ACC112 (cell line): ENCODE results near the gene CLIP4.

Experiments used
- H2AFZ ChIP-seq: fragments of 200-600 bp; sonication (generic); one replicate; pipeline ENCODE4 v1.6.0; 2017; ENCODE audit warnings: antibody characterized with exemption, low read length; ENCODE audit not compliant: unreplicated experiment
- H3K27ac ChIP-seq: fragments of 200-600 bp; sonication (generic); 2 replicates; pipeline ENCODE4 v1.5.1; 2014; ENCODE audit warnings: low read depth, mild to moderate bottlenecking, antibody characterized with exemption, low read length, moderate library complexity
- H3K27me3 ChIP-seq: fragments of 200-600 bp; sonication (generic); 2 replicates; pipeline ENCODE4 v1.6.1; 2014; ENCODE audit warnings: mild to moderate bottlenecking, antibody characterized with exemption, low read length, moderate library complexity, mixed read lengths; ENCODE audit not compliant: insufficient read depth
- H3K36me3 ChIP-seq: fragments of 200-600 bp; sonication (generic); 2 replicates; pipeline ENCODE4 v1.6.1; 2016; ENCODE audit warnings: mild to moderate bottlenecking, antibody characterized with exemption, low read length, moderate library complexity, mixed read lengths; ENCODE audit not compliant: insufficient read depth
- H3K4me1 ChIP-seq: fragments of 200-600 bp; sonication (generic); one replicate; pipeline ENCODE4 v1.6.1; 2016; ENCODE audit warnings: low read length, mixed read lengths; ENCODE audit not compliant: insufficient read depth, unreplicated experiment, control insufficient read depth
- H3K4me3 ChIP-seq: fragments of 200-600 bp; sonication (generic); 2 replicates; pipeline ENCODE4 v1.5.1; 2014; ENCODE audit warnings: mild to moderate bottlenecking, low read depth, low read length
- H3K79me2 ChIP-seq: fragments of 200-600 bp; sonication (generic); one replicate; pipeline ENCODE4 v1.6.0; 2016; ENCODE audit warnings: low read length; ENCODE audit not compliant: control insufficient read depth, unreplicated experiment, insufficient read depth

The CLIP4 gene

GRCh38 chr2:29139152-29139551, 23.9 kb downstream of the CLIP4 start:
- Histone ChIP-seq H2AFZ (peak overlapping the region; percentile 46), H3K27me3 (no peaks in the 10 kb centered on the region), H3K4me1 (peaks cover 8% of the 10 kb centered on the region), H3K4me3 (peak overlapping the region; percentile 64), H3K36me3 (peaks cover 70% of the 10 kb centered on the region), H3K27ac (peak overlapping the region; percentile 84), H3K79me2 (peaks cover 40% of the 10 kb centered on the region)

- Histone ChIP-seq H3K4me3 (peak overlapping the region; percentile 64), H3K36me3 (peaks cover 65% of the 10 kb centered on the region), H3K4me1 (peaks cover 8% of the 10 kb centered on the region), H3K27ac (peak overlapping the region; percentile 84), H3K27me3 (no peaks in the 10 kb centered on the region), H2AFZ (no peak overlapping the region), H3K79me2 (peaks cover 40% of the 10 kb centered on the region)
These were observed 24.5 kb downstream of the CLIP4 start for GRCh38 chr2:29139731-29140130.

GRCh38 chr2:29143657-29144056, 28.4 kb downstream of the CLIP4 start:
- Histone ChIP-seq H2AFZ (no peak overlapping the region), H3K27ac (no peak overlapping the region), H3K4me1 (peaks cover 8% of the 10 kb centered on the region), H3K27me3 (no peaks in the 10 kb centered on the region), H3K79me2 (peaks cover 33% of the 10 kb centered on the region), H3K36me3 (peaks cover 31% of the 10 kb centered on the region), H3K4me3 (no peak overlapping the region)

- no peak overlapping the region for H2AFZ ChIP-seq
- no peaks in the 10 kb centered on the region for H3K27me3 ChIP-seq
- H3K79me2 ChIP-seq = peaks cover 19% of the 10 kb centered on the region
- no peak overlapping the region for H3K4me3 ChIP-seq
- peaks cover 29% of the 10 kb centered on the region for H3K36me3 ChIP-seq
- no peaks in the 10 kb centered on the region for H3K4me1 ChIP-seq
- H3K27ac ChIP-seq = no peak overlapping the region
These were observed 31.0 kb downstream of the CLIP4 start for GRCh38 chr2:29146197-29146596.

GRCh38 chr2:29147963-29148362, 32.7 kb downstream of the CLIP4 start:
- no peak overlapping the region for H3K27ac ChIP-seq
- H3K4me3 ChIP-seq = no peak overlapping the region
- H3K36me3 ChIP-seq = peaks cover 28% of the 10 kb centered on the region
- no peaks in the 10 kb centered on the region for H3K4me1 ChIP-seq
- H3K27me3 ChIP-seq = no peaks in the 10 kb centered on the region
- peaks cover 2% of the 10 kb centered on the region for H3K79me2 ChIP-seq
- H2AFZ ChIP-seq = no peak overlapping the region

GRCh38 chr2:29154610-29155009, 39.4 kb downstream of the CLIP4 start:
- Histone ChIP-seq H3K27ac (no peak overlapping the region), H3K27me3 (no peaks in the 10 kb centered on the region), H3K79me2 (no peaks in the 10 kb centered on the region), H2AFZ (no peak overlapping the region), H3K4me3 (no peak overlapping the region), H3K36me3 (peaks cover 50% of the 10 kb centered on the region), H3K4me1 (no peaks in the 10 kb centered on the region)

- H3K27me3 ChIP-seq = no peaks in the 10 kb centered on the region
- H2AFZ ChIP-seq = no peak overlapping the region
- peaks cover 45% of the 10 kb centered on the region for H3K36me3 ChIP-seq
- H3K4me1 ChIP-seq = no peaks in the 10 kb centered on the region
- H3K4me3 ChIP-seq = no peak overlapping the region
- no peaks in the 10 kb centered on the region for H3K79me2 ChIP-seq
- no peak overlapping the region for H3K27ac ChIP-seq
These were observed 40.4 kb downstream of the CLIP4 start for GRCh38 chr2:29155578-29155977.

GRCh38 chr2:29157131-29157530, 41.9 kb downstream of the CLIP4 start:
- no peak overlapping the region for H2AFZ ChIP-seq
- H3K27ac ChIP-seq = no peak overlapping the region
- H3K4me3 ChIP-seq = no peak overlapping the region
- H3K4me1 ChIP-seq = no peaks in the 10 kb centered on the region
- no peaks in the 10 kb centered on the region for H3K27me3 ChIP-seq
- H3K36me3 ChIP-seq = peaks cover 52% of the 10 kb centered on the region
- no peaks in the 10 kb centered on the region for H3K79me2 ChIP-seq

- no peak overlapping the region for H3K27ac ChIP-seq
- no peaks in the 10 kb centered on the region for H3K27me3 ChIP-seq
- peaks cover 41% of the 10 kb centered on the region for H3K36me3 ChIP-seq
- H3K4me1 ChIP-seq = no peaks in the 10 kb centered on the region
- no peak overlapping the region for H2AFZ ChIP-seq
- no peaks in the 10 kb centered on the region for H3K79me2 ChIP-seq
- H3K4me3 ChIP-seq = no peak overlapping the region
These were observed 43.9 kb downstream of the CLIP4 start for GRCh38 chr2:29159125-29159524.

GRCh38 chr2:29160184-29160583, 45.0 kb downstream of the CLIP4 start:
- Histone ChIP-seq H3K27ac (no peak overlapping the region), H3K27me3 (no peaks in the 10 kb centered on the region), H3K36me3 (peaks cover 32% of the 10 kb centered on the region), H3K4me3 (no peak overlapping the region), H3K4me1 (peaks cover 5% of the 10 kb centered on the region), H2AFZ (no peak overlapping the region), H3K79me2 (no peaks in the 10 kb centered on the region)

GRCh38 chr2:29162204-29162928, 47.2 kb downstream of the CLIP4 start:
- Histone ChIP-seq H3K36me3 (peaks cover 26% of the 10 kb centered on the region), H3K27ac (no peak overlapping the region), H3K27me3 (no peaks in the 10 kb centered on the region), H3K79me2 (no peaks in the 10 kb centered on the region), H2AFZ (no peak overlapping the region), H3K4me3 (no peak overlapping the region), H3K4me1 (peaks cover 20% of the 10 kb centered on the region)
